Medulla oblongata (tissue), 1 donor: Measurements from ENCODE around the gene PRDM16.

Experiments
- DNase-seq: peaks from one replicate; pipeline ENCODE4 v3.0.0-alpha.2; 2015; ENCODE audit errors: extremely low spot score

The PRDM16 gene

DNA sequence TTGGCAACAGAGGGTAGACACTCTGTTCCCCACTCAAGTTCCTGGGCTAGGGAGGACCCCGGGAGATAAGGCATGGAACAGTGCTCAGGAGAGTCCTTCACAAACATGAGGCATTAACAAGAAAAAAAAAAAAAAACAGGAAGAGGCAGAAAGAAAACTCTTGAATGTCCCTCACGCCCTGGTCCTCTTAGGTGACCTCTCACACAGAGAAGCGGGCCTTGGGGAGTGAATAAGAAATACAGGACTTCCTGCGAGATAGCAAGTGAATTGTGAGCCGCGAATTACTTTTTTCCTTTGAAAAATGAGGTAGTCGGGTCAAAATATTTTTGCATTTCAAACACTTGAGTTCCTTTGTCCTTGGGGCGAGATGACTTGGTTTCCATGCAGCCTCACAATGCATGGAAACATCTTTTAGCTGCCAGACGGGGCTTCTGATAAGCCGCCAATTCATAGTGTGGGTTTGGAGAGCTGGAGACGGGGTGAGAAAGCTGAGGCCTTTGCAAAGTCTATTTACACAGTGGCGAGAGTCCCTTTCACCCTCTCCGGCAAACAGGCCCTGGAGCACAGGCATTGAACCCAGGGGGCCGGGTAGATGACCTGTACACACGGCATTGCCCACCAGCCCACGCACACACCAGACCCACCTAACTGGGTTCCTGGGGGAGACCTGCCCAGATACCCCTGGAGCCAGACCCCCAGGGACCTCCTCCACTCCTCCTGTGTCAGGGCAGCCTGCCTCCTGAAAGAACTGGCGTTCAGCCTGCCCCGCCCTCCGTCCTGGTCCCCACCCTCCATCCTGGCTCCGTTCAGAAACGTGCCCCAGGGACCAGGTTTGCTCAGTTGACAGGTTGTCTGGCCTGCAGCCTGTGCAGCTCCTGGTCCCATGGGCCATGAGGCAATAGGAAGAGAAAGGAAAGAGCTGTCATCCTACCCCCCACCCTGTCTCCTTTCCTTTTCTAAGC lies 192.3 kb downstream of the PRDM16 start:
- DNase-seq, result no peak

DNA sequence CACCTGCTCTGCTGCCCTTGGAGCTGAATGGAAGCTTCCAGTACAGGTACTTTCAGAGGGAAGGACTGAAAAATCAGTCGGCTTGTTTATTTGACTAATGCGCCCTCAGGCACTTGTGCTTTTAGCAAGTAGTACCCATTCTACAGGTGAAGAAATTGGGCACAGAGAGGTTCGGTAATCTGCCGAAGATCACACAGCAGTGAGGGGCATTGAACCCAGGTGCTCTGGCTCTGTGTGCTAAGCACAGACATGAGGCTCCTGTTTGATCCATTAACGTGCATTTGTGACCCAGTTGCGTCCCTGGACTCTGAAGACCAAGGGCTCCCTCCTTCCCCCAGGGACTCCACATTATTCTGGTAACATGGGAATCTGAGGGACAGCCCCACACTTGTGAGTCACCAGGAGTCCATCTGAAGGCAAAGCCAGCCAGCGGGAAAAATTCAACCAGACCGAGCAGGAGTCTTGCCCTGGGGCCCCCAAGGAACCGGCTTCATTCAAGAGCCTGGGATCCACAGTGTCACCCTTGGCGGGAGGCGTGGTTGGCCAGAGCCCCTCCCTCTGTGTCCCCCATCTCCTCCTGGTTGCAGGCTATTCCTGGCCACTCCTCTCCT lies 193.1 kb downstream of the PRDM16 start:
- DNase-seq, result no peak

GRCh38 chr1:3262681-3263286 lies 193.8 kb downstream of the PRDM16 start:
- no peak for DNase-seq

DNA sequence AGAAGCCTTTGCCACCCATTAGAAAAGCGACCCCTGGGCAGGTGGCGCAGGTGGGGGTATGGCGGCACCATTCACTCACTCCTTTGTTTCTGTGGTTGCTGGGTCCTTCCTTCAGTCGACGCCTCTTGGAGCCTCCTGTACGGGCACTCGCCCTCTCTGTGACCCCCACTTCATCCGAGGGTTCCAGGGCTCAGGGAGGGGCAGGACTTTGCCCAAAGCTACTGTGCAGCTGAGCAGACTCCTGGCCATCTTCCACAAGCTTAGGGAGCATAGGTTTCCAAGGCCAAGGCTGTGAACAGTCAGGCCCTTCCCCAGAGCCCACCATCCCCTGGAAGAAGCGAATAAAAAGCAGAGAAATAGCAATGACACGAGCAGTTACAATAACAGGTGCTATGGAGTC lies 194.8 kb downstream of the PRDM16 start:
- no peak for DNase-seq

- DNase-seq, result no peak
Measured at GRCh38 chr1:3264456-3264855, 195.5 kb downstream of the PRDM16 start.

- DNase-seq, result no peak
Measured at GRCh38 chr1:3265835-3266805, 197.1 kb downstream of the PRDM16 start.

- DNase-seq, result no peak
Measured at GRCh38 chr1:3266870-3267549, 198.0 kb downstream of the PRDM16 start.

- DNase-seq, result no peak
Measured at GRCh38 chr1:3267550-3268270, 198.7 kb downstream of the PRDM16 start.

- no peak for DNase-seq
Measured at GRCh38 chr1:3268281-3268680, 199.3 kb downstream of the PRDM16 start.

DNA sequence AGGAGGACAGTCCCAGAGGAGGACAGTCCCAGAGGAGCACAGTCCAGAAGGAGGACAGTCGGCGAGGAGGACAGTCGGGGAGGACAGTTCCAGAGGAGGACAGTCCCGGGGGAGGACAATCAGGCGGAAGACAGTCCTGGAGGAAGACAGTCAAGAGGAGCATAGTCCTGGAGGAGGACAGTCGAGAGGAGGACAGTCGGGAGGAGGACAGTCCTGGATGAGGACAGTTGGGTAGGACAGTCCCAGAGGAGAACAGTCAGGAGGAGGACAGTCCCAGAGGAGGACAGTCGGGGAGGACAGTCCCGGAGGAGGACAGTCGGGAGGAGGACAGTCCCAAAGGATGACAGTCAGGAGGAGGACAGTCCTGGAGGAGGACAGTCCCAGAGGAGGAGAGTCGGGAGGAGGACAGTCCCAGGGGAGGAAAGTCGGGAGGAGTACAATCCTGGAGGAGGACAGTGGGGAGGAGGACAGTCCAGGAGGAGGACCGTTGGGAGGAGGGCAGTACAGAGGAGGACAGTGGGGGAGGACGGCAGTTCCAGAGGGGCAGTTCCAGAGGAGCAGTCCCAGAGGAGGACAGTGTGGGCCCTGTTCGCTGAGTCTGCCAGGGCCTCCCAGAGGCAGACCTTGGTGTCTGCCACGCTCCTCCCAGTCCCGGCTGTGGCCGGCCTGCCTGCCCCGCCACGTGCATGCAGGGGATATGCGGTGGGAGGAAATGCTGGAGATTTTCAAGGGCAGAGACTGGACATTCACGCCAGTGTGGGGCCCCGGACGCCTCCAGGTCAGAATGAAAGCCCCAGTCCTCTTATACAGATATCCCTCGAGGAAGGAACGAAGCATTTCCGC lies 201.6 kb downstream of the PRDM16 start:
- DNase-seq, result no peak

GRCh38 chr1:3271866-3272265 lies 202.9 kb downstream of the PRDM16 start:
- DNase-seq, result no peak

DNA sequence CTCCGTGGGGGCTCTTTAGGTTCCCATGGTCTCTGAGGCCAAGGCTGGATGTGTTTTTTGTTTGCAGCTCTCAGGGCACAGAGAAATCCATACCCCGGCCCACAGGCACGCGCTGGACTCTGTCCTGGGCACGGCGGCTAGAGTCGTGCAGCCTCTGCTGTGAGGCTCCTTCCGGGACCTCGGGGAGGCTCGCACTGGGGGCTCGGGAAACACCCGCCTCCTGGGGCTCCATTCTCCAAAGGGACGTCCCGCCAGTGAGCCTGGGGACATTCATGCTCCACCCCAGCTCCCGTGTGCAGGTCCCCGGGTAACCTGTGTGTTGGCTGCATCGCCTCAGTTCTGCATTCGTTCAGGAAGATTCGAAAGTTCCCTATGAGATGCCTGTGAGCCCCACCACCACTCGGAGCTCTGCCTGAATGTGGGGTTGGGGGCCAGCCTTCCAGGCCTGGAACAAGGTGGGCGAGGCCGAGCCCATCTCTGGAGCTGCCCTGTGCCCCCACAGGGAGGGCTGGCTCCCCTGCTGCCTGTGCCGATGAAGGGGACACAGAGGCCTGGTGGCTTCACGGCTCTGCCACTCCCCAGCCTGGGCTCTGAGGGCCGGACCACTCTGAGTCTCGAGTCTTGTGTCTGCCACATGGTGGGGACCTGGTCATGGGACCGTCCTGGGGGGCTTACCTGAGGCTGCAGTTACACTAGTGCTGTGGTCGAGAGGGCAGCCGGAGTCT lies 203.5 kb downstream of the PRDM16 start:
- no peak for DNase-seq

DNA sequence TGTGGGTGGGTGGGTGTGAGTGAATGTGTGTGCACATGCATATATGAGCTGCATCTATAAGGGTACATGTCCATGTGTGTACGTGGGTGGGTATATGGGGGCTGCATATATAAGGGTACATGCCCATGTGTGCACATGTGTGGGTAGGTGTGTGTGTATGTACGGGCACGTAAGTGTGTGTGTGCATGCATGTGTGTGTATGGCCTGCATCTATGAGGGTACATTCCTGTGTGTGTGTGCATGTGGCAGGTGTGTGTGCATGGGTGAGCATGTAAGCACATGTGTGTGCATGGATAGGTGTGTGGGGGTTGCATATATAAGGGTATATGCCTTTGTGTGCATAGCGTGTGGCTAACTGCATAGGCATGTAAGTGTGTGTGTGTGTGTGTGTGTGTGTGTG lies 204.4 kb downstream of the PRDM16 start:
- DNase-seq, result no peak

GRCh38 chr1:3274972-3275371 lies 206.0 kb downstream of the PRDM16 start:
- no peak for DNase-seq

DNA sequence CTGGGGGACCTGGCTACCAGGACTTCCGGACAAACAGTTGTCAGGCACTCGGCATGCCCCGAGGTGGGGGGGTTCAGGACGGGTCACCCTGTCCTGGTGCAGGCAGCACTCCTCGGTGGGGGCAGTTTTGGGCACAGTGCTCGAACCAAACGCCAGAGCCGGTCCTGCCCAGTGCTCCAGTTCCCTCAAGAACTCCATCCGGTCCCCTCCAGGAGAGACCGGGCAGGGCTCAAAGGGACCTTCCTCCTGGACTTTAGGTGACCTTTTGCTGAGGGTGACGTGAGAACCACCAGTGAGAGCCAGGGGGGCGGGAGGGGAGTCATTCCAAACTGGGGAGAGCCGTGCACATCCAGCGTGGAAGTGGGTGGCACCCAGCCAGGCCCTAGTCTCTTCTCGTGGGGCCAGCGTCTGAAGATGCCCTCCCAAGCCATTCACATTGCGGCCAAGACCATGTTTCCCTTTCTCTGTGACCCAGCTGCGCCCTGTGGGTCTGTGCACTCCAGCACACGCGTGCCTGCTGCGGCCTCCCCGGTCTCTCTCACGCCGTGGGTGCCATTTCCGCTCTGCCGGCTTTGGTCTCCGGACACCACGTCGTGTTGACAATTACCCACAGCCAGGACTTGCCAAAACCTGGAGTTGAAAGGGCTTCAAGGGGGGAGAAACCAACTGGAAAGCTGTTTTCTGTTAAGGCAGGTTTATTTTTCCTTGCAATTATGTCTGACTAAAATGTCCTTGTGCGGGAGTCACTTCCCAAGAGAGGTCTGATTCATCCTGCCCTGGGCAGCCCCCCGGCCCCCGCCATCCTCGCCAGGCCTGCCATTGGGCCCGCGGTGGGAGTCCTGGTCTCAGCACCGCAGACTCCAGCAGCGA lies 206.7 kb downstream of the PRDM16 start:
- no peak for DNase-seq

- no peak for DNase-seq
Measured at GRCh38 chr1:3276341-3276800, 207.4 kb downstream of the PRDM16 start.

DNA sequence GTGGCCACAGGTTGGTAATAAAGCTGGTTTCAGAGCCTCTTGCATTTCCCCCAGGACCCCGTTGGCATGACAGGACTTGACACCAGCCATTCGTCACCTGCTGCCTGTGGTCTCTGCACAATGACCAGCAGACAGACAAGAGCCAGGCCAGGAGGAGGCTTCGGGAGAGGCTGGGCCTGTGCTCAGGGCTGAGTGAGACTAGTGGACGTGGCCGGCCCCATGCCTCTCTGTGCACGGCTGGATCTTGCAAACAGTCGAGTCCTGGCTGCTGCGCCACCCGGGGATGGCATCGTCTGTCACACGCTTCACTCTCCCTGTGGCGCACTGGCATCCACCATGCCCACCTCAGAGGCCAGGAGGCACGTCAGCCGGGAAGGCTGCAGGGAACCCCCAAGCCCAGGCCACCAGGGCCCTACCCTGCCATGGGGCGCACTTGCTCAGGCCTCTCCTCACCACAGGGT lies 208.0 kb downstream of the PRDM16 start:
- no peak for DNase-seq
